Umbilical cord (tissue), 2 donors: ENCODE results near the gene IMPA2. TPM values are rescaled to one million over a fixed set of nuclear protein-coding genes. Genes with fewer than 3 reads are reported as not detected.
"Not testable (repeated sequence)": the region's sequence is repeated elsewhere in the genome, so short reads cannot be mapped to it uniquely, and the experiment has no call there.

Experiments used
- DNase-seq: peaks from one replicate; pipeline ENCODE4 v3.0.0-alpha.2; 2015; ENCODE audit warnings: low spot score
- total RNA-seq: library from RNA; depleted of rRNA; stranded (reverse); fragments of >200 nt; gene quantifications from one replicate; pipeline ENCODE4 v1.2.3, GENCODE V29; 2014; ENCODE audit warnings: low replicate concordance; ENCODE audit not compliant: insufficient read depth

Gene IMPA2
- total RNA-seq, 1 donor from 2014 or later, result 79.0 TPM

DNA sequence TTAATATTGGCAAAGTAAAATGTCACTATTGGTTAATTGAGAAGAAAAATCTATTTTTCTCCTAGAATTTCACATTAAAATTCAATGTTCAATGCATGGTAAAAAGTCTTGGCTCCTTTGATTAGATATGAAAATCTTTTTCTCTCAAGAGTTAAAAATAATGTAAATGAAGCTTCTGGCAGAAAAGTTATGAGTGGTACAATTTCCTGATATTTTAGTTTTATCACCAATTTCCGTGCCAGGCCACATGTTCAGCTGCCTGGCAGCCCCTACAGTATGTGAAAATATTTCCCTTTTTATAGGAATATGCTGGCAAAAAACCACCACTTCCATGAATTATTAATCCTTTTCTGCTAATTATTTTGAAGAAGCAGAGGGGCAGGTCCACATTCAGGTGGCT is 89.8 kb downstream of the IMPA2 start:
- not testable (repeated sequence) for DNase-seq

DNA sequence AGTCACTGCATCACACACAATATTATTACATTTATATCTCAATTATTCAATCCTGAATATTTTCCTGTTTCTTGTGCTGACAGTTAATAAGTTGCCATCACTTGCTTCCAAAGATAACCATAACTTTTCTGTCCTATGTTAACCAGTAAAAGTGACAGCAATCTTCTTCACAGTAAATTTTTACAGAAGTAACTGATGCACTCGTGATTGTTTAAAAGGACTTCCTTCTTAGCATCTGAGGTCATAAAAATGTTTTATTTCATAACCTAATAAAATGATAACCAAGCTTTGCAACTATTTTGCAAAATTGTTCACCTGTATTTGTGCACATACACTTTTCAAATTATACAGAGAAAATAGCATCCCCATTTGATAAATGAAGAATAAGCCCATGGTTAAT is 91.7 kb downstream of the IMPA2 start:
- no peak for DNase-seq

GRCh38 chr18:12074736-12075135 is 93.4 kb downstream of the IMPA2 start:
- peak; percentile 53 for DNase-seq

DNA sequence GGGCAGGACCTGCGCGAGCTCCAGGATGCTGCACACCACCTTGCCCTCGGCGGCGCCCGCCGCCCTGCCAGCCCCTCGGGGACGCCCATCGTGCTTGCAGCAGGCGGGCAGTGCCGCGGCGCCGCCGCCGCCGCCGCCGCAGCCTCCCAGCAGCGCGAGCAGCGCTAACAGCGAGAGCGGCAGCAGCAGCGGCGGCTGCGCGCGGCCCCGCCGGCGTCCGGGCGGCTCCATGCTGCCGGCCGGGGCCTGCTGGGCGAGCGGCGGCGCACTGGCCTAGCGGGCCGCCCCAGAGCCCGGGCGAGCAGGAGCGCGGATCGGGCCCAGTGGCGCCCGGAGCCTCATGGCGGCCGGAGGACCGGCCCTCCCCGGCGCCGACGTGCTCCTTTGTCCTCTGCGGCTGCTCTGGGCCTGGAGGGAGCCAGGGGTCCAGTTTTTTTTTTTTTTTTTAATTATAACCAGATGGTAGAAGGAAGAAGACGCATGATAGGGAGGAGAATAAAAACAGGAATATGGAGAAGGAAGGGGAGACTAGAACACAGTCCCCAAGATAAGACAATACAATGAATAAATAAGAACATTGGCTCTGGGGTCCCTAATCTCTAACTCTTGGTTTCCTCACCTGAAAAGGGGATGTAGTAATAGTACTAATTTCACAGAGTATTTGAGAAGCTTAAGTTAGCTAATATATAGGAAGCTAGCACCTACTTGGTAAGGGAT is 95.3 kb downstream of the IMPA2 start:
- no peak for DNase-seq

DNA sequence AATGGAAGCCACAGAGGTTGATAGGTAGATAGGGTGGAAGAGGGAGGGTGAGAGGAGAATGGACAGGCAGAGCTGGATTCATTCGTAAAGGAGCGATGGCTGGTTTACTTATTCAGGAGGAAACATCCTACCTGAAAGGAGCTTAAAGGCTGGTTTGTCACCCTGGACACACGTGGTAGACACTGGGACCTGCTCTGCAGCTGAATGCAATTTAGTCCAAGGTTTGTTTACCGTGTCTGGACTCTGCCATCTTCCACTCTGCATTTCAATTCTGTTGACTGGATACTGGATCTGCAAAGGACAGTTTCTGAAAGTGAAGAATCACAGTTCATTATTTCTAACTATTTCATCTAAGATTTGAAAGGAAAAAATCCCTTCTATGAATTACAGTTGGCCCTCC is 96.7 kb downstream of the IMPA2 start:
- DNase-seq, result not testable (repeated sequence)

DNA sequence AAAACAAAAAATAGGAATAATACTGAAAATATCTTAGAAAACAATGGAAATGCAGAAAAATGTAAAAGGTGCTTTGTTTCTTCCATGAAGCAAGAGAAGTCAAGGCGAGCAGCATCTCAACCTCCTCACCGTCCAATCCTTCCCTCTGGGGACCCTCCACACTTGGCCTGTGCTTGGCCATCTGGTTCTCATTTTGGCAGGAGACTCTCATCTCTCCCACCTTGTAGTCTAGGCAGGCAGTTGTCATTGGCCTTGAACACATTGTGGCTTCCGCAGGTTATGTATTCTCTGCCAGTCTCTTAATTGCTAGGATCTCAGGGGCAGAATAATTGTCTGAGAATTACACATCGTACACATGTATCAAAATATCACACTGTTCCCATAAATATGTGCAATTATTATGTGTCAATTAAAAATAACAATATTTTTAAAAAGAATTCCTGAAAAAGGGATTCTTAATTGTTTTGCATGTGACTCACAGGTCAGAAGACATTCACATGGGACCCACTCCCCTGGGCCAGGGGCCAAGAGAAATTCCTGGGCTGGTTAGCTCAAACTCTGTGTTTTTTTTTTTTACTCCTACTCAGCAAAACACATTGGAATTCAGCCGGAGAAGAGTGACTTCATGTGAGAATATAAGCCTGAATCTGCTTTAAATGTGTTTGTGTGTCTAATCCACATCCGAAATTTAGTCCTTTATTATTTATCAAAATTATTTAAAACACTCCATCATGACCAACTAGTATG is 98.4 kb downstream of the IMPA2 start:
- peak; percentile 50 for DNase-seq

Other genes starting within 250 kb of the IMPA2 start
- 46.7 TPM for gene CHMP1B, start 130.1 kb upstream of the IMPA2 start, total RNA-seq
- 31.3 TPM for gene MPPE1, start 73.2 kb upstream of the IMPA2 start, total RNA-seq
- gene ANKRD62, start 112.3 kb downstream of the IMPA2 start, total RNA-seq, result 1.9 TPM